NCI-H226 (cell line): Measurements from ENCODE around the gene CFB.
"Not testable (repeated sequence)": the region's sequence is repeated elsewhere in the genome, so short reads cannot be mapped to it uniquely, and the experiment has no call there.

Experiments
- DNase-seq: peaks from one replicate; pipeline ENCODE4 v3.0.0-alpha.2; 2015

The CFB gene

DNA sequence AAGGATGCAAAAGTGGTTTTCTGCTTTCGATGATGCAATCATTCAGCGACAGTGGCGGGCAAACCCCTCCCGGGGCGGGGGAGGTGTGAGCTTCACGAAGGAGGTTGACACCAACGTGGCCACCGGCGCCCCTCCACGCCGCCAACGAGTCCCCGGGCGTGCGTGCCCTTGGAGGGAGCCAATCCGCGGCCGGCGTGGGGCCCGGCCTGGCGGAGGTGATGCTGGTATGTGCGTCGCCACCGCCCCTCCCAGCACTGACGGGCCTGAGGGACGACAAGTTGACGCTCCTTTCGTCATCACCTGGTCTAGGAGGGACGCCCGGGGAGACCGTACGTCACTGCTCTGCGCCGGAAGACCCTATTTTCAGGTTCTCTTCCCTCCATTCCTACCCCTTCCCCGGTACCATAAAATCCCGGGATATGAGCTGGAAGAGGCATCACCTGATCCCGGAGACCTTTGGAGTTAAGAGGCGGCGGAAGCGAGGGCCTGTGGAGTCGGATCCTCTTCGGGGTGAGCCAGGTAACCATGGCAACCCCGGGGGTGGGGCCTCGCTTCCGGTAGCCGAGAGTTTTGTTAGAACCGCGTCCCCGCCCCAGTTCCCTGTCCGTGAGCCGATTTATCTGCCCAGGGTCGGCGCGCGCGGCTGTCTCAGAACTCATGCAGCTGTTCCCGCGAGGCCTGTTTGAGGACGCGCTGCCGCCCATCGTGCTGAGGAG, 26.3 kb downstream of the CFB start, which contains the start of gene DXO:
TSS of gene DXO (minus strand) at position 146 of the 716 bp plus-strand sequence. CDS start 463 bp downstream, outside the sequence.
- DNase-seq = peak; percentile 97

DNA sequence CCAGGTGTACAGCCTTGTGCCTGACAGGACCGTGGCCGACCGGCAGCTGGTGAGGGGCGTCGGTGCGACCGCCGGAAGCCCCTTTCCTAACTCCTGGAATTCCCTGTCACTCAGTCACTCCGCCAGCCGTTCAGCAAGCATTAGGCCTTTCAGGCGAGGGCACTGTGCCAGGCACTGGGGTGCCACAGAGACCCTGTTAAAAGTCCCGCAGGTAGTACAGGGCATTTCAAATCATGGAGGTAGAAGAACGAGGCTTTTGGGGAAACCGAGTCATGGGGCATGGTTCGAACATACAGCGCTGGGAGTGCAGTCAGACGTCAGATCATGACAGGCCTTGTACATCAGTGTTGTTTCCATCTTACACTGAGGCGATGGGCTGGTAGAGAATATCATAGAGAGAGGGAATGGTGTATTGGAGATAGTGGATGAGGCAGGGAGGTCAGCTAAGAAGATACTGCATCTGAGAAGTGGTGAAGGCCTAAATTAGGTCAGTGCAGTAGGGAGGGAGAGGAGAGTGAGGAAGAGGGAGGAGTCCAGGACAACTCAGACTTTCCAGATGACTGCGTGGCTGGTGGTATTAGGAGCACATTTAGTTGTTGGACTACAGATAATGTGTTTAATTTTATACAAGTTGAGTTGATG, 26.9 kb downstream of the CFB start:
- DNase-seq = peak; percentile 3

DNA sequence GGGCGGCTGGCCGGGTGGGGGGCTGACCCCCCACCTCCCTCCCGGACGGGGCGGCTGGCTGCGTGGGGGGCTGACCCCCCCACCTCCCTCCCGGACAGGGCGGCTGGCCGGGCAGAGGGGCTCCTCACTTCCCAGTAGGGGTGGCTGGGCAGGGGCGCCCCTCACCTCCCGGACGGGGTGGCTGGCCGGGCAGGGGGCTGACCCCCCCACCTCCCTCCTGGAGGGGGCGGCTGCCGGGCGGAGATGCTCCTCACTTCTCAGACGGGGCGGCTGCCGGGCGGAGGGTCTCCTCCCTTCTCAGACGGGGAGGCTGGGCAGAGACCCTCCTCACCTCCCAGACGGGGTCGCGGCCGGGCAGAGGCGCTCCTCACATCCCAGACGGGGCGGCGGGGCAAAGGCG, 30.2 kb downstream of the CFB start:
- DNase-seq = not testable (repeated sequence)

- no peak for DNase-seq
These were observed 32.0 kb downstream of the CFB start for GRCh38 chr6:31977816-31978431.

GRCh38 chr6:31978831-31979230, 32.9 kb downstream of the CFB start:
- no peak for DNase-seq

DNA sequence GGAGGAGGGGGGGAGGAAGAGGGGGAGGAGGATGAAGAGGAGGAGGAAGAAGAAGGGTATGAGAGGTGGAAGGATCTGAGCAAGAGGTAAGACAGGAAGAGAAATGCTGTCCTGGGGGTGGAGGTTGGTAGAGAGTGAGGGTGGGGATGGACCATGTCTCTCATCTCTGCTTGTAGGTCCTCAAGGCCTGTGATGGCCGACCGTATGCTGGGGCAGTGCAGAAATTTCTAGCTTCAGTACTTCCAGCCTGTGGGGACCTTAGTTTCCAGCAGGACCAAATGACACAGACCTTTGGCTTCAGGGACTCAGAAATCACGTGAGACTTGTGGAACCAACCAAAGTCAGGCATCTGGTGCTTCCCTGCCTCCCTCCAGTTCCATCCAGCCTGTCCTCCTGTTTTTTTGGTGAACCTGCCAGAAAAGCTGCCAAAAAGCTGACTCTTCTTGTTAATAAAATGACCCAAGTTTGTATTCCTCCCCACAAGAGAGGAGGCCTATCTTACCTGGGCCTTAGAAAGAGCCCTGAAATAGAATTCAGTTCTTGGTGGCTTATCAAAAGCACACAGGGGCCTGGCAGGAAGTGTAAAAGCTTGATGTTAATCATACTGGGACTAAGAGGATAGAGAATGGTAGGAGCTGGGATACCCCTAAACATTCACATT, 33.5 kb downstream of the CFB start:
- DNase-seq = no peak

GRCh38 chr6:31980195-31980876, 34.4 kb downstream of the CFB start:
- not testable (repeated sequence) for DNase-seq

- DNase-seq = not testable (repeated sequence)
These were observed 35.1 kb downstream of the CFB start for GRCh38 chr6:31980998-31981397.

DNA sequence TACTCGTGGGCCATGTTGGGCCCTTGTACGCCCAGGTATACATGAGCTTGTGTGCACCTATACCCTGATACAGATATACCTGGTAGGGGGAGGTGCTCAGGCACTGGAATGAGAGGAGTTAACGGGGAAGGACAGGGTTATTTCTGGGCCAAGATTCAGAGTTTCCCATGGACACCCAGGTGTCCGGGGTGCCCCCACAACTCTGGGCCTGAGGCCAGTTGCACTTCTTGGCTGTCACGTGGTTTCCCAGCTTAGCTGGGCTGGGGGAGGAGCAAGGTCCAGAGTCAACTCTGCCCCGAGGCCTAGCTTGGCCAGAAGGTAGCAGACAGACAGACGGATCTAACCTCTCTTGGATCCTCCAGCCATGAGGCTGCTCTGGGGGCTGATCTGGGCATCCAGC, 35.8 kb downstream of the CFB start, which contains the start of gene C4A:
TSS of gene C4A (plus strand) at position 314 of the 400 bp plus-strand sequence. CDS start at position 365, 51 bp downstream.
- DNase-seq = not testable (repeated sequence)

DNA sequence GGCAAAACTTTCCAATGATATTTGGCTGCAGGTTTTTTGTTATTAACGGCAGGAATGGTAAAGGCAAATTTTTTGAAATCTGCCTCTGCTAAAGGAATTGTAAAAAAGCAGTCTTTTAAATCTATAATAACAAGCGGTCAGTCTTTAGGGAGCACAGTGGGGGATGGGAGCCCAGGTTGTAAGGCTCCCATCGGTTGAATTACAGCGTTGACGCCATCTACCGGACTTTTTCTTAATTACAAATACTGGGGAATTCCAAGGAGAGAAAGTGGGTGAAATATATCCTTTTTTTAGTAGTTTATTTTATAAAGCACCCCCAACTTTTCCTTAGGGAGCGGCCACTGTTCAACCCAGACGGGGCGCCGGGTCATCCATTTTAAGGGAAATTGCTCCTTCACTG, 43.5 kb downstream of the CFB start:
- DNase-seq = not testable (repeated sequence)

DNA sequence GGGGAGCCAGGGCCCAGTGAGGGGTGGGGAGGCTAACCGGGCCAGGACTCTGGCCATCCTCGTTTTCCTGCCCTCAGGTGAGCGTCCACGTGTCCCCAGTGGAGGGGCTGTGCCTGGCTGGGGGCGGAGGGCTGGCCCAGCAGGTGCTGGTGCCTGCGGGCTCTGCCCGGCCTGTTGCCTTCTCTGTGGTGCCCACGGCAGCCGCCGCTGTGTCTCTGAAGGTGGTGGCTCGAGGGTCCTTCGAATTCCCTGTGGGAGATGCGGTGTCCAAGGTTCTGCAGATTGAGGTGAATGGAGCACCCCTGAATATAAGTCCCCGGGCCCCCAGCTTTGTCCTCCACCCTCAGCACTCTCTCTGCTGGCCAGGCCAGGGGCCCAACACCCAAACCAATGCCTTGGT, 48.5 kb downstream of the CFB start:
- not testable (repeated sequence) for DNase-seq

- not testable (repeated sequence) for DNase-seq
These were observed 50.5 kb downstream of the CFB start for GRCh38 chr6:31996385-31996784.
